ENCODE data around the gene BABAM2.

The BABAM2 gene

GRCh38 chr2:28202719-28203118, 312.2 kb downstream of the BABAM2 start:
- no peak for TF ChIP-seq CTCF (IDR thresholded peaks at IDR 0.05; ENCODE audit: low read depth, low read length, missing control alignments)
- H3K4me3 ChIP-seq (ENCODE audit: low read depth, low read length), result no peak overlapping the region
- in situ Hi-C loops (cut with HindIII; ENCODE audit: low sequenced_read_pairs), result no loop called here
- no peak for DNase-seq (ENCODE audit: low read depth)

DNA sequence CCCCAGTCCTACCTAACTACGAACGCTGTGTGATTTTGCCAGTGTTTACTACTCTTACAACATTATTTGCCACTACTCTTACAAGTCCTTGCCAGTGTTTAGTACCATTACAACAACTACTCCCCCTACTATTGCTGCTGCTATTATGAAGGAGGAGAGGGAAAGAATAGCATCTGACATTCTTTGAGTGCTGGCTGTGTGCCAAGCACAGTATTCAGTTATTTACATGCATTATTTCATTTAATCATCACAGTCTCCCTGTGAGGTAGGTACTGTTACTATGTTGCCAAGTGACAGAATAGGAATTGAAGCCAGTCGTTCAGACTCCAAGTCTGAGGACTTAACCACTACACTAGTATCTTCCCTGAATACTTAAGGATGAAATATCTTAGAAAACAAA, 316.2 kb downstream of the BABAM2 start:
- in situ Hi-C loops (cut with HindIII; ENCODE audit: low sequenced_read_pairs), result no loop called here
- no peak overlapping the region for H3K4me3 ChIP-seq (ENCODE audit: low read depth, low read length)
- no peak for DNase-seq (ENCODE audit: low read depth)
- no peak for TF ChIP-seq CTCF (IDR thresholded peaks at IDR 0.05; ENCODE audit: low read depth, low read length, missing control alignments)

DNA sequence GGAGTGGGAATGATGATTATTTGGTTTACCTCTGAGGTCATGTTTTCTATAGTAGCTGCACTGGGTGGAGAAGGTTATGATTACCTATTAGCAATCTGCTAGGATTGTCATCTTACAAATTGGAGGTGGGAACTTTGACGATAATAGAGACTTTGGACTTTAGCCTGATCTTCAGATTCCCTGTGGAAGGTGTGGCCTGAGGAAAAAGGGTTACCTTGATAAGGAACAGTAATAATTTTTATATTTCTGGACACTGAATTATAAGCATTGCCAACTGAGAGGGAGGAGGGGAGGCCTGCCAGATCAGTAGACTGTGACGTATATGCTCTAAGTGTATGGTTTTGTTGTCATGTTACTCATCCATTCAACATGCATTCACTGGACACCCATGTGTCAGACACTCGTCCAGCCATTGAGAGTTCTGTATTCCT, 318.7 kb downstream of the BABAM2 start:
- in situ Hi-C loops (cut with HindIII; ENCODE audit: low sequenced_read_pairs), result no loop called here
- TF ChIP-seq CTCF (IDR thresholded peaks at IDR 0.05; ENCODE audit: low read depth, low read length, missing control alignments), result no peak
- no peak overlapping the region for H3K4me3 ChIP-seq (ENCODE audit: low read depth, low read length)
- no peak for DNase-seq (ENCODE audit: low read depth)

DNA sequence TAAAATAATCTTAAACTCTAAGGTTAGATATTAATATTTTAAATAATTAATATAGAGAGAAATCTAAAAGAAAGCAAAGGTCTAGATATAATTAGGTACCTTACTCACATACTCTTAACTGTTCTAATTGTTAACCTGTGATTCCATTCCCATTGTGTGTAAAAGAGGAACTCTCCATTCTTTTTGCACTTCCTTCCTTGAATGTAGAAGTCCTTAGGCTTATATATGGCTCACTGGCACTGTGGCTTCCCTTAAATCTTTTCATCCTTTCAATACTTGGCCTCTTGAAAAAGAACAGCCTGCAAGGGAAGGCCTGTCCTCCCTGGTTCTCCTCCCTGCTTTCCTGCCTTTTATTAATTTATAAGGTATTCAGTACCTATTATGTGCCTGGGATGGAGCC, 319.3 kb downstream of the BABAM2 start:
- DNase-seq (ENCODE audit: low read depth), result no peak
- no peak for TF ChIP-seq CTCF (IDR thresholded peaks at IDR 0.05; ENCODE audit: low read depth, low read length, missing control alignments)
- in situ Hi-C loops (cut with HindIII; ENCODE audit: low sequenced_read_pairs), result no loop called here

DNA sequence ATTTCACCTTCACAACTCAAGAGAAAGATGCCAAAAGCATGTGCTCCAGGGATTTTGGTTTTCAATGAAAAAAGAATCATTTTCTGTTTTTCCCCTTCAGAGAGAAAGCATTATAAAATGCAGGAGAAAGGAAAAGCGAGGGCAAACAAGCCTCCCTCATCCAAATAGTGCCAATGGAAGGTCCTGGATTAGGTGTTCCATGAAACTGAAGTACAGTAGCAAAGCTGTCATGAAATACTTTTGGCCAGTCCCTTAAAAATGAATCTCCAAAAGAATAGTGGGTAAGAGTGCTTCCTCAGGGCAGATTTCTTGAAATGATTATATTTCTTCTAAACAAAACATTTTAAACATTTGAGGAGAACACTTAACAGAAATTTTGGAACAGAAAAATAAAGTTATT, 320.0 kb downstream of the BABAM2 start:
- no peak for DNase-seq (ENCODE audit: low read depth)
- in situ Hi-C loops (cut with HindIII; ENCODE audit: low sequenced_read_pairs), result no loop called here
- no peak overlapping the region for H3K4me3 ChIP-seq (ENCODE audit: low read depth, low read length)
- TF ChIP-seq CTCF (IDR thresholded peaks at IDR 0.05; ENCODE audit: low read depth, low read length, missing control alignments), result no peak

More for the DNA sequence above, 319.3 kb downstream of the BABAM2 start:
- no peak overlapping the region for H3K4me3 ChIP-seq (ENCODE audit: low read depth, low read length)

GRCh38 chr2:28216331-28216730, 325.8 kb downstream of the BABAM2 start:
- in situ Hi-C loops (cut with HindIII; ENCODE audit: low sequenced_read_pairs), result loop anchor here (5.0 kb wide), 1 partner anchor 49 kb away; no protein-coding TSS in a partner anchor
- H3K4me3 ChIP-seq (ENCODE audit: low read depth, low read length), result no peak overlapping the region
- DNase-seq (ENCODE audit: low read depth), result no peak
- no peak for TF ChIP-seq CTCF (IDR thresholded peaks at IDR 0.05; ENCODE audit: low read depth, low read length, missing control alignments)

Data from astrocyte of the cerebellum (primary cell).